ENCODE data around the gene ZFAND2B. TPM values are rescaled to one million over a fixed set of nuclear protein-coding genes. Genes with fewer than 3 reads are reported as not detected.
A peak's percentile ranks its signal among the peaks of the same experiment; 100 is the strongest.

The ZFAND2B gene
- 15.9 and 16.4 TPM in 2 replicates for total RNA-seq (2021)
- long read RNA-seq, transcript ZFAND2B-212 (10 exons, 1,199 nt), result major isoform, 23 of 52 reads
- long read RNA-seq, transcript ZFAND2B-201 (9 exons, 1,314 nt), result minor isoform, 9 of 52 reads
- long read RNA-seq, partial matches to known transcripts, result 6 of 52 reads
- long read RNA-seq, other reads (novel, unspliced or antisense), result 9 of 52 reads

GRCh38 chr2:219206328-219207133 lies at the start of gene ZFAND2B:
TSS of gene ZFAND2B (plus strand) at chr2:219206782. CDS start at chr2:219206988, 206 bp downstream.
- Histone ChIP-seq H3K27me3 (ENCODE audit: insufficient read depth, low read length) (no peaks in the 10 kb centered on the region), H2BK20ac (ENCODE audit: low read depth, low read length, poor library complexity, severe bottlenecking) (no peak within 1 kb of the TSS), H4K20me1 (ENCODE audit: control insufficient read depth, insufficient read depth, insufficient read length) (no peaks in the 10 kb centered on the region), H2BK12ac (ENCODE audit: insufficient read length, low read depth, low read length) (no peak within 1 kb of the TSS), H3K18ac (ENCODE audit: insufficient read length, low read depth, low read length) (no peak within 1 kb of the TSS), H2BK5ac (ENCODE audit: insufficient read length, low read length) (no peak within 1 kb of the TSS), H3K23ac (ENCODE audit: insufficient read length, low read depth, low read length) (no peak within 1 kb of the TSS), H3K9me3 (ENCODE audit: control insufficient read depth, low read depth, low read length) (no peaks in the 10 kb centered on the region), H3K14ac (ENCODE audit: insufficient read depth, low read length) (no peak within 1 kb of the TSS), H3K9ac (ENCODE audit: extremely low read depth, insufficient read length, low read length) (peak within 1 kb of the TSS; percentile 26), H3K27ac (ENCODE audit: insufficient read length, low read depth, low read length) (no peak within 1 kb of the TSS), H2AFZ (ENCODE audit: low read length) (no peak within 1 kb of the TSS), H4K91ac (ENCODE audit: insufficient read length, low read depth, low read length) (no peak within 1 kb of the TSS), H3K79me1 (ENCODE audit: insufficient read depth, low read depth, low read length, poor library complexity, severe bottlenecking) (no peaks in the 10 kb centered on the region), H2BK120ac (ENCODE audit: low read depth, low read length, poor library complexity, severe bottlenecking) (no peak within 1 kb of the TSS), H2AK5ac (ENCODE audit: insufficient read length, low read length) (no peak within 1 kb of the TSS), H3K79me2 (ENCODE audit: insufficient read depth, low read length) (no peaks in the 10 kb centered on the region), H4K5ac (ENCODE audit: insufficient read length, low read depth, low read length) (no peak within 1 kb of the TSS), H3K4ac (ENCODE audit: low read depth, low read length) (no peak within 1 kb of the TSS), H3T11ph (ENCODE audit: low read length) (no peak within 1 kb of the TSS), H3K56ac (ENCODE audit: insufficient read length, low read depth, low read length) (no peak within 1 kb of the TSS), H4K8ac (replicated peaks; ENCODE audit: insufficient read length, low read depth, low read length) (no peak within 1 kb of the TSS), H3K4me2 (ENCODE audit: insufficient read depth, insufficient read length, low read length) (peak within 1 kb of the TSS; percentile 87), H3K23me2 (ENCODE audit: insufficient read length, low read depth, low read length, poor library complexity, severe bottlenecking) (peaks cover 4% of the 10 kb centered on the region), H2BK15ac (ENCODE audit: low read depth, low read length) (no peak within 1 kb of the TSS), H3K4me1 (ENCODE audit: insufficient read depth, low read length) (no peaks in the 10 kb centered on the region)
- Mint-ChIP-seq H3K4me3 (peak within 1 kb of the TSS; percentile 83 to 88), H3K27ac (peak within 1 kb of the TSS in 2 of 3 experiments; percentile 90 to 96; a peak in 4 of 7 replicates), H3K36me3 (ENCODE audit: insufficient read depth in 1 of 3, low read depth in 3 of 3) (peaks cover 4 to 40% (median 32%) of the 10 kb centered on the region in 3 experiments; a peak in 6 of 7 replicates), H3K27me3 (ENCODE audit: low read depth) (peaks cover 10% of the 10 kb centered on the region), H3K9me3 (peaks cover 3% of the 10 kb centered on the region in 2 experiments; a peak in 3 of 5 replicates), H3K4me1 (peaks cover 8 to 13% of the 10 kb centered on the region in 2 experiments)
- DNase-seq, result peak; percentile 95
- no peak; the same call in 2 of the 3 replicates for TF ChIP-seq CTCF (conservative IDR thresholded peaks at IDR 0.05)
- no CpG with 5 or more reads among the region's 76 CpGs for whole genome bisulfite sequencing (ENCODE audit: extremely low coverage, insufficient read length, low lambda C conversion rate)
